ENCODE measurements around the gene MLH3. TPM values are rescaled to one million over a fixed set of nuclear protein-coding genes. Genes with fewer than 3 reads are reported as not detected.

Gene MLH3
- total RNA-seq, 2 experiments from 2014 or later, result 19.5 to 23.8 TPM

GRCh38 chr14:75044752-75045151 lies 6.5 kb downstream of the MLH3 start:
- ChIA-PET CTCF (interaction anchor here (1.7 kb wide), 1 partner anchor 19 kb away, joined by 4 read pairs; the partner anchor contains the start of gene ACYP1), POLR2A (no interaction called here)

GRCh38 chr14:75044322-75044721 lies 6.9 kb downstream of the MLH3 start:
- ChIA-PET POLR2A (no interaction called here), CTCF (interaction anchor here (1.7 kb wide), 1 partner anchor 19 kb away, joined by 4 read pairs; the partner anchor contains the start of gene ACYP1)

- ChIA-PET CTCF (no interaction called here), POLR2A (no interaction called here)
Observed at GRCh38 chr14:75042035-75042434, 9.2 kb downstream of the MLH3 start.

GRCh38 chr14:75041613-75042012 lies 9.7 kb downstream of the MLH3 start:
- ChIA-PET POLR2A (no interaction called here), CTCF (no interaction called here)

- ChIA-PET POLR2A (no interaction called here), CTCF (no interaction called here)
Observed at GRCh38 chr14:75040959-75041358, 10.3 kb downstream of the MLH3 start.

- CTCF ChIA-PET, result interaction anchor here (0.6 kb wide), 1 partner anchor 19 kb away, joined by 5 read pairs; no protein-coding TSS in a partner anchor
Observed at GRCh38 chr14:75040507-75040906, 10.8 kb downstream of the MLH3 start.

GRCh38 chr14:75032939-75033338 lies 18.3 kb downstream of the MLH3 start:
- CTCF ChIA-PET, result no interaction called here
- POLR2A ChIA-PET, result no interaction called here

More at GRCh38 chr14:75040507-75040906, 10.8 kb downstream of the MLH3 start:
- POLR2A ChIA-PET, result no interaction called here

GRCh38 chr14:75030147-75030546 lies 21.1 kb downstream of the MLH3 start:
- POLR2A ChIA-PET, result no interaction called here

GRCh38 chr14:75025876-75026275 lies 25.4 kb downstream of the MLH3 start:
- POLR2A ChIA-PET, result no interaction called here
- CTCF ChIA-PET, result no interaction called here

More at GRCh38 chr14:75030147-75030546, 21.1 kb downstream of the MLH3 start:
- CTCF ChIA-PET, result interaction anchor here (1.2 kb wide), 1 partner anchor 85 kb away, joined by 3 read pairs; no protein-coding TSS in a partner anchor

GRCh38 chr14:75025082-75025481 lies 26.2 kb downstream of the MLH3 start:
- ChIA-PET POLR2A (no interaction called here), CTCF (no interaction called here)

- CTCF ChIA-PET, result interaction anchor here (0.6 to 1.5 kb wide), 3 partner anchors 28 to 124 kb away, joined by 3 to 4 read pairs (median 3); partner anchors contain the start of gene MLH3
- POLR2A ChIA-PET, result no interaction called here
Observed at GRCh38 chr14:75023108-75023507, 28.2 kb downstream of the MLH3 start.

GRCh38 chr14:75022655-75023054 lies 28.6 kb downstream of the MLH3 start:
- ChIA-PET CTCF (interaction anchor here (0.6 to 1.5 kb wide), 2 partner anchors 29 to 124 kb away, joined by 3 to 4 read pairs; partner anchors contain the start of gene MLH3), POLR2A (no interaction called here)

GRCh38 chr14:75018694-75019093 lies 32.6 kb downstream of the MLH3 start:
- ChIA-PET CTCF (interaction anchor here (0.6 kb wide), 1 partner anchor 24 kb away, joined by 3 read pairs; no protein-coding TSS in a partner anchor), POLR2A (interaction anchor here (0.7 kb wide), 1 partner anchor 47 kb away, joined by 16 read pairs; no protein-coding TSS in a partner anchor)

- ChIA-PET POLR2A (no interaction called here), CTCF (no interaction called here)
Observed at GRCh38 chr14:75016815-75017214, 34.5 kb downstream of the MLH3 start.

- POLR2A ChIA-PET, result no interaction called here
- CTCF ChIA-PET, result no interaction called here
Observed at GRCh38 chr14:75015496-75015895, 35.8 kb downstream of the MLH3 start.

GRCh38 chr14:75013290-75013689 lies 38.0 kb downstream of the MLH3 start:
- POLR2A ChIA-PET, result no interaction called here

GRCh38 chr14:75011356-75011994 lies 39.8 kb downstream of the MLH3 start:
- CTCF ChIA-PET, result no interaction called here

More at GRCh38 chr14:75013290-75013689, 38.0 kb downstream of the MLH3 start:
- CTCF ChIA-PET, result interaction anchor here (0.9 kb wide), 1 partner anchor 153 kb away, joined by 3 read pairs; no protein-coding TSS in a partner anchor

GRCh38 chr14:75010472-75011093 lies 40.7 kb downstream of the MLH3 start:
- POLR2A ChIA-PET, result no interaction called here
- CTCF ChIA-PET, result no interaction called here

More at GRCh38 chr14:75011356-75011994, 39.8 kb downstream of the MLH3 start:
- POLR2A ChIA-PET, result interaction anchor here (0.6 kb wide), 1 partner anchor 51 kb away, joined by 3 read pairs; no protein-coding TSS in a partner anchor

- CTCF ChIA-PET, result no interaction called here
- POLR2A ChIA-PET, result no interaction called here
Observed at GRCh38 chr14:75009176-75009575, 42.1 kb downstream of the MLH3 start.

- POLR2A ChIA-PET, result no interaction called here
- CTCF ChIA-PET, result interaction anchor here (1.3 kb wide), 1 partner anchor 59 kb away, joined by 4 read pairs; no protein-coding TSS in a partner anchor
Observed at GRCh38 chr14:75005357-75005756, 45.9 kb downstream of the MLH3 start.

All from activated CD8-positive, alpha-beta memory T cell treated with anti-CD3 and anti-CD28 coated beads for 36 hours (primary cell).